B cell (primary cell): ENCODE results near the gene CACNA2D3.

ENCODE experiments used
- CTCF ChIP-seq: fragments of 200-600 bp; IDR thresholded peaks from one replicate; pipeline ENCODE4 v1.8.0; 2022; ENCODE audit warnings: antibody characterized with exemption, mild to moderate bottlenecking
- EZH2 ChIP-seq: IDR thresholded peaks from 2 replicates; pipeline ENCODE4 v1.6.1; 2012; ENCODE audit warnings: borderline replicate concordance, low read depth, mild to moderate bottlenecking, moderate library complexity, low read length; ENCODE audit not compliant: insufficient read depth, poor library complexity, severe bottlenecking

GRCh38 chr3:54967731-54968161 lies 845.4 kb downstream of the CACNA2D3 start:
- TF ChIP-seq EZH2 (no peak), CTCF (no peak)
